ENCODE results near the gene DHX30. TPM values are rescaled to one million over a fixed set of nuclear protein-coding genes. Genes with fewer than 3 reads are reported as not detected.

Gene DHX30
- total RNA-seq, 1 donor: 77.7 TPM

GRCh38 chr3:47772788-47773187 is 30.1 kb upstream of the DHX30 start:
- TF ChIP-seq, protein P1, sequence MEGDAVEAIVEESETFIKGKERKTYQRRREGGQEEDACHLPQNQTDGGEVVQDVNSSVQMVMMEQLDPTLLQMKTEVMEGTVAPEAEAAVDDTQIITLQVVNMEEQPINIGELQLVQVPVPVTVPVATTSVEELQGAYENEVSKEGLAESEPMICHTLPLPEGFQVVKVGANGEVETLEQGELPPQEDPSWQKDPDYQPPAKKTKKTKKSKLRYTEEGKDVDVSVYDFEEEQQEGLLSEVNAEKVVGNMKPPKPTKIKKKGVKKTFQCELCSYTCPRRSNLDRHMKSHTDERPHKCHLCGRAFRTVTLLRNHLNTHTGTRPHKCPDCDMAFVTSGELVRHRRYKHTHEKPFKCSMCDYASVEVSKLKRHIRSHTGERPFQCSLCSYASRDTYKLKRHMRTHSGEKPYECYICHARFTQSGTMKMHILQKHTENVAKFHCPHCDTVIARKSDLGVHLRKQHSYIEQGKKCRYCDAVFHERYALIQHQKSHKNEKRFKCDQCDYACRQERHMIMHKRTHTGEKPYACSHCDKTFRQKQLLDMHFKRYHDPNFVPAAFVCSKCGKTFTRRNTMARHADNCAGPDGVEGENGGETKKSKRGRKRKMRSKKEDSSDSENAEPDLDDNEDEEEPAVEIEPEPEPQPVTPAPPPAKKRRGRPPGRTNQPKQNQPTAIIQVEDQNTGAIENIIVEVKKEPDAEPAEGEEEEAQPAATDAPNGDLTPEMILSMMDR (IDR thresholded peaks at IDR 0.05; ENCODE audit: insufficient read depth, low read depth, low read length): no peak
- no peak overlapping the region for H3K4me3 ChIP-seq (ENCODE audit: low read depth, low read length)
- no peak for DNase-seq (ENCODE audit: low read depth)

- no peak for DNase-seq (ENCODE audit: low read depth)
- no peak overlapping the region for H3K4me3 ChIP-seq (ENCODE audit: low read depth, low read length)
- TF ChIP-seq, protein P1 (IDR thresholded peaks at IDR 0.05; ENCODE audit: insufficient read depth, low read depth, low read length): no peak
Measured at GRCh38 chr3:47778746-47779145, 24.2 kb upstream of the DHX30 start.

DNA sequence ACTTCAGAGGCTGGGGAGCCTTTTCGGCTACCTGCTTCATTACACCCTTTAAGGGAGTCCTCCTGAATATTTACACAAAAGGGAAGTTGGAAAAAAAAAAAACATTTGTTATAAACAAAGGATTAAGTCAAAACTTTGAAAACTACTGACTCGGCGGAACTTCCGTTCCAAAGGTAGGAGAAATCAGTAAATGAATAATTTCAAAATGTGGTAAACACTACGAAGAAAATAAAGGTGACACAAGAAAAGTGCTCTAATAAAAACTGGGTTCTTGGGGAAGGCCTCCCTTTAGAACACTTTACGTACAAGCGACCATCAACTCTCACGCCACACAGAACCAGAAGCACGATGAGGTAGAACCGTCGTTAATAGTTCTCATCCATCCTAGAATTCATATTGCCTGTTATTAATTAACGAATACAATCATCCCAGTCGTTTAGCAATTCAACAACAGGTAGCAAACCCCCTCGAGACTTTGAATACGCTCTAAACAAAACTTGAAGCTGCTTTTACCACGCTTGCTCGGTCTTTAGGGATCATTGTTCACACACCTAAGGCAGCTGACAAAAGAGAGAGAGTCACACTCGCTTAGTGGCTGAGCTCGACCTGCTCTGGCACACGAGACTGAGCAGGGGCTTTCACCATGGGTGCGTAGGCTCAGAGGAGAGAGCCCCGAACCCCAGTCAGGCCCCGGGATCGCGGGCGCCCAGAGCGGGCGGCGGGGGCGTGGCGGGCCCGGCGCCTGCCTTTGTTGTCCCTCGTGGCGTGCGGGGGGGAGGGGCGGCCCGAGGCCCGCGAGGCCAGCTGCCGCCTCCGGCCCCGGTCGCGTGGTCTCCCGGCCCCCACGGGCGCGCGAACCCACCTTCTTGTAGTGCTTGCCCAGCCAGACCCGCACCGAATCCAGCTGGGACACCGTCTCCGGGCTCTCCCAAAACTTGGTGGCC is 21.9 kb upstream of the DHX30 start:
- peak; percentile 45 for DNase-seq (ENCODE audit: low read depth)
- H3K4me3 ChIP-seq (ENCODE audit: low read depth, low read length): peak overlapping the region; percentile 73
- TF ChIP-seq, protein P1 (IDR thresholded peaks at IDR 0.05; ENCODE audit: insufficient read depth, low read depth, low read length): no peak

- DNase-seq (ENCODE audit: low read depth): peak; percentile 97
- H3K4me3 ChIP-seq (ENCODE audit: low read depth, low read length): peak within 1 kb of the TSS; percentile 73
- TF ChIP-seq, protein P1 (IDR thresholded peaks at IDR 0.05; ENCODE audit: insufficient read depth, low read depth, low read length): no peak
Measured at GRCh38 chr3:47781685-47782445, 21.1 kb upstream of the DHX30 start, which contains the start of gene SMARCC1. Gene SMARCC1 (minus strand): TSS chr3:47781893. CDS start chr3:47781797, 96 bp downstream.

DNA sequence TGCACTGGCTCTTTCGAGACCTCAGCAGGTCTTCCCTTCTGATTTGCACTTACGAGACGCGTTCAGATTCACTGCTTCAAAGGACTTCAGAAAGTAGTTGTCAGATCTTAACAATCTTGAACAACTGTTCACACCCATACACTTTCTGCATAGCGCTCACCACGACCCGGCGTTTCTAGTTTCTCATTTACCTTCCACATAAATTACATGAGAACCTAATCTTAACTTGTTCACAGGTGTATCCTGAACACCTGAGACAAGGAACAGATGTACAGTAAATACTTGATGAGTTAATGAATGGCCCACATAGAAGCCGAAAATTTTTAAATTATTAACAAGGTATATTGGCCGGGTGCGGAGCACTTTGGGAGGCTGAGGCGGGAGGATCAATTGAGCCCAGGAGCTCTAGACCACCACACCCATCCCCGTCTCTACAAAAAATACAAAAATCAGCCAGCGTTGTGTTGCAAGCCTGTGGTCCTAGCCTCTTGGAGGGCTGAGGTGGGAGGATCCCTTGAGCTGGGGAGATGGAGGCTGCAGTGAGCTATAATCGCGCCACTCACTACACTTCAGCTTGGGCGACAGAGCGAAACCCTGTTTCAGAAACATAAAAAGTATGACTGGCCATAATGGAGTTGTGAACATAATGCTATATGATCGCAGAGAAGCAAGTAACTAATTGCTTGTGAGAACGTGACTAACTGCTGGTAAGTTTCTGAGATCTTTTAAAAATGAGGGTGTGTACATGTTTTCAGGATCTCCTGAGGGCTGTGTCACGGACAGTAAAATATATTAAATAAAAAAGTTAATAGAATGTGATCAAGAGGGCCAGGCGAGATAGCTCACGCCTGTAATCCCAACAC is 20.3 kb upstream of the DHX30 start:
- TF ChIP-seq, protein P1 (IDR thresholded peaks at IDR 0.05; ENCODE audit: insufficient read depth, low read depth, low read length): no peak
- DNase-seq (ENCODE audit: low read depth): no peak
- peak overlapping the region; percentile 73 for H3K4me3 ChIP-seq (ENCODE audit: low read depth, low read length)

- DNase-seq (ENCODE audit: low read depth): no peak
- TF ChIP-seq, protein P1 (IDR thresholded peaks at IDR 0.05; ENCODE audit: insufficient read depth, low read depth, low read length): no peak
Measured at GRCh38 chr3:47783673-47784072, 19.3 kb upstream of the DHX30 start.

More at GRCh38 chr3:47783673-47784072, 19.3 kb upstream of the DHX30 start:
- H3K4me3 ChIP-seq (ENCODE audit: low read depth, low read length): no peak overlapping the region

All from fibroblast of villous mesenchyme (primary cell).